ENCODE measurements around the gene TADA2B.

DNA sequence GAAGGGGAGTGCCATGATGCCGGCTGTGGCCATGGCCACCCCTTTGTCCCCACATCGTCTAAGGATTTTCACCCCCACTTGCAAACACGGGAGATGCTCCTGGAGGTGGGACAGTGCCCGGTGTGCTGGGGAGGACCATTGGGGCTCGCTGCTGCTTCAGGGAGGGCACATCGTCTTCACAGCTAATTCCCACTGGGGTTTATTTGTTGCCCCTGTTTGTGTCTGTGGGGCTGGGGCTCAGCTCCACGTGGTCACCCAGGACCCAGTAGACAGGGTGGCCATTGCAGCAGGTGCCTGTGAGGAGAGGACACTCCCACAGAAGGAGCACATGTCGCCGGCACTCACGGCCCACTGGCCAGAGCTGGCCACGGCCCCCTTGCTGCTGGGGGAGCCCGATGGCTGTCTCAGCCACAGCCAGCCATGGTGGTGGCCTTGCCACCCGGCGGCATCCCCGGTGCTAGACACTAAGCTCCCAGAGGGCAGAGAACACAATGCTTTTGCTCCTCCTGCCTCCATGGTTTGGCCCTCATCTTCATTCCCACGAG lies 52.5 kb downstream of the TADA2B start:
- TF ChIP-seq POLR2A (IDR thresholded peaks at IDR 0.05), result no peak
- TF ChIP-seq, protein P1, sequence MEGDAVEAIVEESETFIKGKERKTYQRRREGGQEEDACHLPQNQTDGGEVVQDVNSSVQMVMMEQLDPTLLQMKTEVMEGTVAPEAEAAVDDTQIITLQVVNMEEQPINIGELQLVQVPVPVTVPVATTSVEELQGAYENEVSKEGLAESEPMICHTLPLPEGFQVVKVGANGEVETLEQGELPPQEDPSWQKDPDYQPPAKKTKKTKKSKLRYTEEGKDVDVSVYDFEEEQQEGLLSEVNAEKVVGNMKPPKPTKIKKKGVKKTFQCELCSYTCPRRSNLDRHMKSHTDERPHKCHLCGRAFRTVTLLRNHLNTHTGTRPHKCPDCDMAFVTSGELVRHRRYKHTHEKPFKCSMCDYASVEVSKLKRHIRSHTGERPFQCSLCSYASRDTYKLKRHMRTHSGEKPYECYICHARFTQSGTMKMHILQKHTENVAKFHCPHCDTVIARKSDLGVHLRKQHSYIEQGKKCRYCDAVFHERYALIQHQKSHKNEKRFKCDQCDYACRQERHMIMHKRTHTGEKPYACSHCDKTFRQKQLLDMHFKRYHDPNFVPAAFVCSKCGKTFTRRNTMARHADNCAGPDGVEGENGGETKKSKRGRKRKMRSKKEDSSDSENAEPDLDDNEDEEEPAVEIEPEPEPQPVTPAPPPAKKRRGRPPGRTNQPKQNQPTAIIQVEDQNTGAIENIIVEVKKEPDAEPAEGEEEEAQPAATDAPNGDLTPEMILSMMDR (IDR thresholded peaks at IDR 0.05), result no peak
